ENCODE results near the gene GPR183.

The GPR183 gene

DNA sequence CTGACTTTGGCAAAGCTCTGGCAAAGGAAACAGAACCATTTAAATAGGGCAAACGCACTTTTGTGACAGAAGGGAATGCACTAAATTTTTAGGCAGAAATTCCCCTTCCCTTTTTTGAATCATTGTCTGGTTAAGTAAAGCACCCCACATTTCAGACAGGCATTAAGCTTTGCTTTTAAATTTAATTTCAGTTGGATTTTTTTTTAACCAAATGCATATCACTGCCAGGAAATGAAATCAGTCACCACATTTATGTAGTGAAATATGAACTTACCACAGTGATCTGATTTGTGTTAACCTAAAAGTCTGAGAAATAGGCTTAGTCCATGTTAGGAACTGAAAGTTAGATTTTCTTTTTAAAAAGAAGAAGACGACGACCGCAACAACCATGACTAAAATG is 10.8 kb downstream of the GPR183 start:
- no peak for DNase-seq (ENCODE audit: low read depth in 2 of 2, low spot score in 1 of 2)

- no peak for DNase-seq (ENCODE audit: low read depth in 2 of 2, low spot score in 1 of 2)
Observed at GRCh38 chr13:99295488-99296252, 11.5 kb downstream of the GPR183 start.

- DNase-seq (ENCODE audit: low read depth in 2 of 2, low spot score in 1 of 2): no peak
Observed at GRCh38 chr13:99294958-99295357, 12.2 kb downstream of the GPR183 start.

DNA sequence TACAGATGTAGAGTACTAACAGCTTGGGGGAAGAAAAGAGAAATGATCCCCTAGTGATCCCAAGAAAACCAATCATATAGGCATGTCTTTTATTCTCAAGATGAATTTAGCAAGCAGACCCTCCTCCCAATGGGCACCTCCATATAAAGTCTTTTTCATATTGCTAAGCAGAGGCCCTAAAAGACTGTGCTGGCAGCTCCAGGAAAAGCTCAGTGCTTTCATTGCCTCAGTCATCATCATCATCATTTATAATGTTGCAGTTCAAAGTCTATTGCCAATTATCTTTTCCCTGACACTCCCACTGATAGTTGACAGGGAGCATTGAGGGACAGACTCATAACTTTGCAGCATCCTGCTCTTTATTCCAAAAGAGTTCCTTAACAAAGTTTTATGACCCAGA is 13.0 kb downstream of the GPR183 start:
- DNase-seq (ENCODE audit: low read depth in 2 of 2, low spot score in 1 of 2): no peak

- no peak for DNase-seq (ENCODE audit: low read depth in 2 of 2, low spot score in 1 of 2)
Observed at GRCh38 chr13:99293178-99293577, 14.0 kb downstream of the GPR183 start.

GRCh38 chr13:99290894-99291293 is 16.3 kb downstream of the GPR183 start:
- DNase-seq (ENCODE audit: low read depth in 2 of 2, low spot score in 1 of 2): no peak

GRCh38 chr13:99289674-99290337 is 17.4 kb downstream of the GPR183 start:
- no peak for DNase-seq (ENCODE audit: low read depth in 2 of 2, low spot score in 1 of 2)

GRCh38 chr13:99289271-99289670 is 17.9 kb downstream of the GPR183 start:
- no peak for DNase-seq (ENCODE audit: low read depth in 2 of 2, low spot score in 1 of 2)

DNA sequence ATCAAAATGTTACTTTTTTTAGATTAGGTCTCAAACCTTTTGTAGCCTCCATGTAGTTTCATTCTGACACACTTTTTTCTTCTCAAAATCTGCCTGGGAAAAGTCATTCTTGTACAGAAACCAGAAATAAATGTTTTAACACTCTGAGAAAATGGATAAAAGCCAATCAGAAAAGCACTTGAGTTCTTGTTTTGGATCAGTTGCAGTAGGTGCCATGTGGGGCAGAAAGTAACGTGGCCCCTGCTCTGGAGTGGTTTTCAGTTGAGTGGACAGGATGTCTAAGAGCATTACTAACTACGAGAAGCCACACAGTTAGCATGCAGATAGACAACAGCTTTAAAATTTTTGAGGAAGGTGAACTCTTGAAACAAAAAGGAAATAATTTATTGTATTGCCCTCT is 19.1 kb downstream of the GPR183 start:
- no peak for DNase-seq (ENCODE audit: low read depth in 2 of 2, low spot score in 1 of 2)

- DNase-seq (ENCODE audit: low read depth in 2 of 2, low spot score in 1 of 2): no peak
Observed at GRCh38 chr13:99287551-99287950, 19.6 kb downstream of the GPR183 start.

DNA sequence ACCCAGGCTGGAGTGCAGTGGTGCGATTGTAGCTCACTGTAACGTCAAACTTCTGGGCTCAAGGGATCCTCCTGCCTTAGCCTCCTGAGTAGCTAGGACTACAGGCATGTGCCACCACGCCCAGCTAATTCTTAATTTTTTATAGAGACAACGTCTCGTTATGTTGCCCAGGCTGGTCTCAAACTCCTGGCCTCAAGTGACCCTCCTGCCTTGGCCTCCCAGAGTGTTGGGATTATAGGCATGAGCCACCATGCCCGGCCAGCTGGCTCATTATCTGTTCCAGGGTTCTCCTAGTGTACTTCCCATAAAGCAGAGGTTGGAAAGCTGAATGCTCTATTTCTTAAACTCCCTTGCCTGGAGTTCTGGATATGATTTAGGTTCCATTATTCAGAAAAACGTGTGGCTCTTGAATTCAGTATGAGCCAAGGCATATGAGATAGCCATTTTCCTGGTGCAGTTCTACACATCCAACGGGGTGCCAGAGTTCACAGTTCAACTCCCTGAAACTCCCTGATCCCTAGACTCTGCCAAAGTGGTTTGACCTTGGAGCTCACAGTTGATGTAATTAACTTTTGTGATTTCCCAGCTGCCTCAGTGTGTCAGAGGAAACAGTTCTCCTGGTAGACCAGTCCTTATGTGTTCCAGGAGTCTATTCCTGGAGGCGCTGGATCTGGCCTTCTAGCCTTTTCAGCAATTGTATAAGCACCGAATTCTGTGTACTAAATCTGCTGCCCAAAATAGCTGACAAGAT is 21.6 kb downstream of the GPR183 start:
- DNase-seq (ENCODE audit: low read depth in 2 of 2, low spot score in 1 of 2): no peak

- no peak for DNase-seq (ENCODE audit: low read depth in 2 of 2, low spot score in 1 of 2)
Observed at GRCh38 chr13:99282264-99283231, 24.7 kb downstream of the GPR183 start.

DNA sequence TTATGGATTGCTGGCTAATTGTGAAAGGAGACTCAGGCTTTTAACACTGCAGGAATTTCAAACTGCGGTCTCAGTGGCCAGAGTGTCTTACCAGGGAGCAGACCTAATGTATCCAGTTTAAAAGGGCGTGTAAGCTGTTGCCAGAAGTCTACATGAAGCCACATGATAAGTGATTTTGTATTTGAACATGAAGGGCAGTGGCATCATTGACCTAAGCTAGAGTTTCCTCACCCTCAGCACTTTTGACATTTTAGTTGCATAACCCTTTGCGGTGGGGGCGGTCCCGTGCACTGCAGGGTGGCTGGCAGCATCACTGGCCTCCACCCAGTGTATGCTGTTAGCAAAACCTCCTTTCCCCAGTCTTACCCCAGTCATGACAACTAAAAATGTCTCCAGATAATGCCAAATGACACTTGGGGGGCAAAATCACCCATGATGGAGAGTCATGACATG is 25.4 kb downstream of the GPR183 start:
- no peak for DNase-seq (ENCODE audit: low read depth in 2 of 2, low spot score in 1 of 2)

GRCh38 chr13:99280166-99280565 is 27.0 kb downstream of the GPR183 start:
- DNase-seq (ENCODE audit: low read depth in 2 of 2, low spot score in 1 of 2): no peak

- no peak for DNase-seq (ENCODE audit: low read depth in 2 of 2, low spot score in 1 of 2)
Observed at GRCh38 chr13:99279637-99280036, 27.6 kb downstream of the GPR183 start.

GRCh38 chr13:99278843-99279242 is 28.4 kb downstream of the GPR183 start:
- DNase-seq (ENCODE audit: low read depth in 2 of 2, low spot score in 1 of 2): no peak

DNA sequence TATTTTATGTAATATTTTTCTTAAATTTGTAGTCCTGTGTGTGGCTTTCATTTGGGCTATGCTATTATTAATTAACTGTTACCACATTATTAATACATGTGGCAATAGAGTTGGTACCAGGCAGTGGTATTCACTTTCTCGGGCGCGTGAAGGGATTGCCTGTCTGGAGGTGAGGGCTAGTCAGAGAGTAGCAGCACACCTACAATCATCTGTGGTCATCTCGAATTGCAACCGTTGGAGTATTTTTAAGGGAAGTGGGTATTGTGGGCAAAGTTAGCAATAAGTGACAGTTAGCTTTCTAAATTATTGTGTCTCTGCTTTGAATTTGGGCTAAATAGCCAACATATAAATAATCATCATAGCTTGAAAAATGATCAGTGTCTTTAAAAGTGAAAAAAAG is 29.0 kb downstream of the GPR183 start:
- no peak for DNase-seq (ENCODE audit: low read depth in 2 of 2, low spot score in 1 of 2)

GRCh38 chr13:99277629-99278028 is 29.6 kb downstream of the GPR183 start:
- DNase-seq (ENCODE audit: low read depth in 2 of 2, low spot score in 1 of 2): no peak

- no peak for DNase-seq (ENCODE audit: low read depth in 2 of 2, low spot score in 1 of 2)
Observed at GRCh38 chr13:99276706-99277105, 30.5 kb downstream of the GPR183 start.

GRCh38 chr13:99275093-99275469 is 32.1 kb downstream of the GPR183 start:
- DNase-seq (ENCODE audit: low read depth in 2 of 2, low spot score in 1 of 2): no peak

DNA sequence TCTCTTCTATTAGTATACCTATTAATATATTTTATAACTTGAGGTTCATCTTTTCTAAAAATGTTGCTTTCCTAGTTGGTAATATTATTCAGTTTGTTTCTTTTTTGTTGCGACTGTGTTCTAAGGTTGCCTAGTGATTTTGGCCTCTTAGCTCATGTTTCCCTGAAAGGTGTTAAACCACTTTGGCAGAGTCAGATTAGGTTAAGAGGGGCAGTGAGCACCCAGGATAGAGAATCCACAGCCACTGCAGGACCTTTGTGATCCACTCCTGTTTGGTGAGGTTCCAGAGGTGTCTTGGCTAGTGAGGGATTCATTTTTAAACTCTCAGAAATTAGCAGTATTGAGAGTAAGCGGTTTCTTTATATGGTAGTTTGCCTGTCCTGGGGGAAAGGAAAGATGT is 34.1 kb downstream of the GPR183 start:
- DNase-seq (ENCODE audit: low read depth in 2 of 2, low spot score in 1 of 2): no peak
